Hepatocyte (in vitro differentiated cells): Measurements from ENCODE around the gene RPLP1. TPM values are rescaled to one million over a fixed set of nuclear protein-coding genes. Genes with fewer than 3 reads are reported as not detected.

Source experiments
- DNase-seq: peaks from one replicate; pipeline ENCODE4 v3.0.0-alpha.2; 2016; ENCODE audit warnings: low spot score
- H2AFZ ChIP-seq: fragments of 200-600 bp; sonication (generic); 2 replicates; pipeline ENCODE4 v1.6.0; 2016; ENCODE audit warnings: antibody characterized with exemption, mild to moderate bottlenecking
- H3K27ac ChIP-seq: fragments of 200-600 bp; sonication (generic); 2 replicates; pipeline ENCODE4 v1.5.1; 2016; ENCODE audit warnings: mild to moderate bottlenecking
- H3K27me3 ChIP-seq: fragments of 200-600 bp; sonication (generic); 2 replicates; pipeline ENCODE4 v1.6.1; 2016
- H3K36me3 ChIP-seq: fragments of 200-600 bp; sonication (generic); replicated peaks from 2 replicates; pipeline ENCODE4 v1.5.1; 2016; ENCODE audit warnings: low read depth; ENCODE audit not compliant: insufficient read depth
- H3K4me1 ChIP-seq: fragments of 200-600 bp; sonication (generic); 2 replicates; pipeline ENCODE4 v1.5.1; 2016; ENCODE audit warnings: mild to moderate bottlenecking, moderate library complexity; ENCODE audit not compliant: insufficient read depth
- H3K4me2 ChIP-seq: fragments of 200-600 bp; sonication (generic); 2 replicates; pipeline ENCODE4 v1.6.0; 2016
- H3K4me3 ChIP-seq: fragments of 200-600 bp; sonication (generic); 2 replicates; pipeline ENCODE4 v1.5.1; 2016; ENCODE audit warnings: mild to moderate bottlenecking
- H3K79me2 ChIP-seq: fragments of 200-600 bp; sonication (generic); 2 replicates; pipeline ENCODE4 v1.6.0; 2017; ENCODE audit warnings: mild to moderate bottlenecking
- H3K9me2 ChIP-seq: fragments of 200-600 bp; sonication (generic); replicated peaks from 2 replicates; pipeline ENCODE4 v1.6.0; 2017; ENCODE audit warnings: mild to moderate bottlenecking; ENCODE audit not compliant: insufficient read depth
- H3K9me3 ChIP-seq: fragments of 200-600 bp; sonication (generic); 2 replicates; pipeline ENCODE4 v1.5.1; 2016; ENCODE audit warnings: low read depth, mild to moderate bottlenecking
- H4K20me1 ChIP-seq: fragments of 200-600 bp; sonication (generic); 2 replicates; pipeline ENCODE4 v1.6.0; 2016; ENCODE audit warnings: mild to moderate bottlenecking; ENCODE audit not compliant: insufficient read depth, poor library complexity, severe bottlenecking
- EZH2 ChIP-seq: fragments of 200-600 bp; sonication (generic); IDR thresholded peaks from 2 replicates; pipeline ENCODE4 v1.6.1; 2016; ENCODE audit warnings: antibody characterized with exemption, mild to moderate bottlenecking, borderline replicate concordance
- EZH2phosphoT487 ChIP-seq: fragments of 200-600 bp; sonication (generic); IDR thresholded peaks from one replicate; pipeline ENCODE4 v1.6.1; 2018; ENCODE audit warnings: antibody characterized with exemption, mild to moderate bottlenecking, low read depth, moderate library complexity; ENCODE audit not compliant: unreplicated experiment, severe bottlenecking
- WGBS: methylation state at CpG from one replicate; pipeline ENCODE4 v1.1.6; 2016; ENCODE audit warnings: low lambda C conversion rate; ENCODE audit errors: missing lambda C conversion rate; 5-methylcytosine and 5-hydroxymethylcytosine counted together
- polyA plus RNA-seq: library from polyadenylated mRNA; unstranded; fragments of >200 nt; fragmentation: Nextera tagmentation; extraction: Ambion mirVana; gene quantifications from 2 replicates; pipeline ENCODE4 v1.2.1, GENCODE V29; 2016
- total RNA-seq: library from RNA; depleted of rRNA; stranded (reverse); fragments of >200 nt; gene quantifications from 2 replicates; pipeline ENCODE4 v1.2.3, GENCODE V29; 2014
- TF ChIP-seq, protein P1 (sequence below): fragments of 200-600 bp; sonication (generic); IDR thresholded peaks from 2 replicates; pipeline ENCODE4 v1.5.1; 2016; ENCODE audit warnings: antibody characterized with exemption, mild to moderate bottlenecking; ENCODE audit not compliant: poor library complexity

RPLP1 gene
- total and polyA plus RNA-seq, 2 experiments from 2014 or later = 210 to 884 TPM

DNA sequence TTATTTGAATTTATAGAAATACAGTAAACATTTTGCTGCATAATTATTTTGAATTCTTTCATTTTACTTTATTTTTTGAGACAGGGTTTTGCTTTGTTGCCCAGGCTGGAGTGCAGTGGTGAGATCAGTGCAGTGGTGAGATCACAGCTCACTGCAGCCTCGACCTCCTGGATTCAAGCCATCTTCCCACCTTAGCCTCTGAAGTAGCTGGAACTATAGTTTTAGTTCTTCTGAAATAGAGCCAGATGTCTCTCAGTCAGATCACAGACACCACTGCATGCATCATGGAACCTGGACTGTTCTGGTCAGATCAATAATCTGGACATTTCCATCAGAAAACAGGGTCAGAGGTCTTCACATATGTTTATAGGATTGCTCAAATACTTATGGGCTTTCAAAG lies 7.9 kb downstream of the RPLP1 start:
- Histone ChIP-seq H3K36me3 (no peaks in the 10 kb centered on the region), H4K20me1 (peaks cover 4% of the 10 kb centered on the region), H3K4me3 (no peak overlapping the region), H3K4me2 (no peak overlapping the region), H3K9me3 (no peaks in the 10 kb centered on the region), H3K27me3 (no peaks in the 10 kb centered on the region), H3K79me2 (peaks cover 7% of the 10 kb centered on the region), H3K27ac (peak overlapping the region; percentile 64), H3K9me2 (no peaks in the 10 kb centered on the region), H2AFZ (no peak overlapping the region), H3K4me1 (peaks cover 7% of the 10 kb centered on the region)
- no peak for DNase-seq
- WGBS = 57% methylated on average over 1 of the region's 1 CpG
- no peak for TF ChIP-seq EZH2
- TF ChIP-seq, protein P1, sequence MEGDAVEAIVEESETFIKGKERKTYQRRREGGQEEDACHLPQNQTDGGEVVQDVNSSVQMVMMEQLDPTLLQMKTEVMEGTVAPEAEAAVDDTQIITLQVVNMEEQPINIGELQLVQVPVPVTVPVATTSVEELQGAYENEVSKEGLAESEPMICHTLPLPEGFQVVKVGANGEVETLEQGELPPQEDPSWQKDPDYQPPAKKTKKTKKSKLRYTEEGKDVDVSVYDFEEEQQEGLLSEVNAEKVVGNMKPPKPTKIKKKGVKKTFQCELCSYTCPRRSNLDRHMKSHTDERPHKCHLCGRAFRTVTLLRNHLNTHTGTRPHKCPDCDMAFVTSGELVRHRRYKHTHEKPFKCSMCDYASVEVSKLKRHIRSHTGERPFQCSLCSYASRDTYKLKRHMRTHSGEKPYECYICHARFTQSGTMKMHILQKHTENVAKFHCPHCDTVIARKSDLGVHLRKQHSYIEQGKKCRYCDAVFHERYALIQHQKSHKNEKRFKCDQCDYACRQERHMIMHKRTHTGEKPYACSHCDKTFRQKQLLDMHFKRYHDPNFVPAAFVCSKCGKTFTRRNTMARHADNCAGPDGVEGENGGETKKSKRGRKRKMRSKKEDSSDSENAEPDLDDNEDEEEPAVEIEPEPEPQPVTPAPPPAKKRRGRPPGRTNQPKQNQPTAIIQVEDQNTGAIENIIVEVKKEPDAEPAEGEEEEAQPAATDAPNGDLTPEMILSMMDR = no peak
- TF ChIP-seq EZH2phosphoT487 = no peak

DNA sequence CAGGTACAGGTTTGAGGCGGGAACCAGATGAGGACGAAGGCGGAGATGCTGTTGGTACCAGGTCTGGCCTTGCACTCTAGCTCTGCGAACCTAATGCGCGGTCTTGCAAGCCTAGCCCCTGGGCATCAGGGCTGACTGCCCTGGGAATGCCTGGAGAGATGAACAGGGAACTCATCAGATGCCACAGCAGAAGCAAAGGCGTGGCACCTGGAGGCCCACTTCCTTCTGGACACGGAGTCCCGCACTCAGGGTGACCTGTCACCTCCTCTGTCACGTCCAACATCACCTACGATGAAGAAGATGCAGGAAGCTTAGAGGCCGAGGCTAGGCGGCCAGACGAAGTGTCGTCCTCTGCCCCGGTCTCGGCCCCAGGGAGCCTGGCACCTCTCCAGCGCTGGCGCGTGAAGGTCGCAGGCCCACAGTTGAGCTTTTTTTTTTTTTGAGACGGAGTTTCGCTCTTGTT lies 9.4 kb downstream of the RPLP1 start:
- H3K79me2 ChIP-seq = no peaks in the 10 kb centered on the region
- no peaks in the 10 kb centered on the region for H3K27me3 ChIP-seq
- no peaks in the 10 kb centered on the region for H3K9me2 ChIP-seq
- no peaks in the 10 kb centered on the region for H3K36me3 ChIP-seq
- H3K4me1 ChIP-seq = peaks cover 6% of the 10 kb centered on the region
- H4K20me1 ChIP-seq = no peaks in the 10 kb centered on the region
- H3K4me3 ChIP-seq = no peak overlapping the region
- TF ChIP-seq, protein P1 = no peak
- TF ChIP-seq EZH2 (no peak), EZH2phosphoT487 (no peak)
- peak overlapping the region; percentile 87 for H2AFZ ChIP-seq
- peak overlapping the region; percentile 79 for H3K4me2 ChIP-seq
- no peaks in the 10 kb centered on the region for H3K9me3 ChIP-seq
- H3K27ac ChIP-seq = no peak overlapping the region
- no peak for DNase-seq
- 96% methylated on average over 23 of the region's 23 CpGs for WGBS

DNA sequence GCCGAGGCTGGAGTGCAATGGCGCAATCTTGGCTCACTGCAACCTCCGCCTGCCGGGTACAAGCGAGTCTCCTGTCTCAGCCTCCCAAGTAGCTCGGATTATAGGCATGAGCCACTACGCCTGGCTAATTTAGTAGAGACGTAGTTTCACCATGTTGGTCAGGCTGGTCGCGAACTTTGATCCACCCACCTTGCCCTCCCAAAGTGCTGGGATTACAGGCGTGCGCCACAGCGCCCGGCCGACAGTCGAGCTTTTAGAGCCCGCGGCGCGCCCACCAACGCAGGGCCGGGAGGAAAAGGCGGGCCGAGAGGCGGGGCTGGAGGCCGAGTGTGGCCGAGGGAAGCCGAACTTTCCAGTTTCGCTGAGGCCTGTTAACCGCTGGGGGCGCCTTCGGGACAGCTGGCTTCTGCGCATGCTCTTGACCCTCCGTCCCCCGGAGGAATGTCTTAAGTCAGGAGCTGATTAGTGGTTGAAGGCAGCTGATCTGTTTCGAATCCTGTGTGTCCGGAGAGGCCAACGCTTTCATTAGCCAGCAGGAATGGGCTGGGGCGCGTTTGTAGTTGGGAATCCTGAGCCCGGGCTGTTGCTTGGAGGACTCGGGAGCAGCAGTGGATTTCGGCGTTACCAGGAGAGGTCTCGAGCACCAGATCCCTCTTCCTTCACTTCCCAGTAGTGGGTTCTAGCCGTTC lies 10.0 kb downstream of the RPLP1 start:
- H3K27ac ChIP-seq = peak overlapping the region; percentile 93
- 16% methylated on average over 46 of the region's 46 CpGs for WGBS
- DNase-seq = peak; percentile 98
- peak overlapping the region; percentile 87 for H2AFZ ChIP-seq
- TF ChIP-seq EZH2 = no peak
- TF ChIP-seq EZH2phosphoT487 = no peak
- TF ChIP-seq, protein P1 = peak; percentile 78
- H3K9me2 ChIP-seq = no peaks in the 10 kb centered on the region
- no peaks in the 10 kb centered on the region for H3K27me3 ChIP-seq
- peak overlapping the region; percentile 79 for H3K4me2 ChIP-seq
- H3K36me3 ChIP-seq = no peaks in the 10 kb centered on the region
- peaks cover 11% of the 10 kb centered on the region for H3K4me1 ChIP-seq
- no peaks in the 10 kb centered on the region for H3K79me2 ChIP-seq
- H3K4me3 ChIP-seq = peak overlapping the region; percentile 23
- no peaks in the 10 kb centered on the region for H3K9me3 ChIP-seq
- H4K20me1 ChIP-seq = no peaks in the 10 kb centered on the region
